ENCODE data around the gene RSPO3. TPM values are rescaled to one million over a fixed set of nuclear protein-coding genes. Genes with fewer than 3 reads are reported as not detected.

Gene RSPO3
- total and polyA plus RNA-seq, 9 of the 15 experiments (the other 6 are each of a cell fraction or from before 2014, with no cell fraction given): not detected

DNA sequence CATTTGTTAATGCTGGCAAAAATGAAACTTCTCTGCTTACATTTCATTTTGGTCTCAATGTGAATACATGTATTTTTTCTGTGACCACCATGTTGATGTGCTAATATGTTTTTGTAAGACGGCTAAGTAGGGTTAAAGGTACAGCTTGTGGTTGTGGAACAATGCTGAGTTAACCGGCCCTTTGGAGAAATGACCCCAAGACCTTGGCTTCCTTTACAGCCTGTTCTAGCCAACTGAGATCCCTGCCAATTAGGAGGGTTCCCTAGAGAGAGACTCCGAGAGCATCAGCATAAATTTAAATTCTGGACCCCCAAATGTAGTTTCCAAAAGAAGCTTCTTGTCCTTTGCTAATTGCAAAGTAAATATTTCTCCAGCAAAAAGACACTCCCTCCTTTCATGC, 44.4 kb downstream of the RSPO3 start:
- H3K36me3 ChIP-seq (ENCODE audit: control insufficient read depth, insufficient read depth, low read length): no peaks in the 10 kb centered on the region
- H3K4me1 ChIP-seq (replicated peaks in 1 of 2; ENCODE audit: control insufficient read depth in 2 of 2, insufficient read depth in 2 of 2, low read length in 2 of 2): no peaks in the 10 kb centered on the region
- no peak for DNase-seq (ENCODE audit: extremely low read depth in 1 of 4, low spot score in 3 of 4)
- H3K9ac ChIP-seq (ENCODE audit: insufficient read depth in 1 of 2, low read depth in 2 of 2, low read length in 2 of 2): no peak overlapping the region
- H3K27ac ChIP-seq (ENCODE audit: extremely low read depth, low read depth, low read length): no peak overlapping the region
- H2AFZ ChIP-seq (ENCODE audit: low read depth, low read length): no peak overlapping the region
- H3K4me2 ChIP-seq (ENCODE audit: insufficient read depth, low read length): no peak overlapping the region
- H3K27me3 ChIP-seq (ENCODE audit: control insufficient read depth in 2 of 2, insufficient read depth in 2 of 2, low read length in 2 of 2): no peaks in the 10 kb centered on the region
- BruUV-seq (replicated peaks): no TSS peak
- ATAC-seq: no peak
- ChIA-PET CTCF (ENCODE audit: low intra/inter-chr PET ratio) (no interaction called here), POLR2A (no interaction called here)
- in situ Hi-C loops (cut with MboI) (no loop called here), intact Hi-C loops (cut with micrococcal nuclease) (no loop called here)
- TF ChIP-seq KLF1 (tag; IDR thresholded peaks at IDR 0.05) (no peak), EHMT2 (IDR thresholded peaks at IDR 0.05) (no peak), RFX7 (CRISPR knock-in tag; IDR thresholded peaks at IDR 0.05) (no peak), ATF1 (CRISPR knock-in tag; IDR thresholded peaks at IDR 0.05) (no peak), ATF1 (tag; IDR thresholded peaks at IDR 0.05) (no peak), ZNF384 (IDR thresholded peaks at IDR 0.05; ENCODE audit: low read depth, low read length) (no peak), SRSF7 (optimal IDR thresholded peaks at IDR 0.05; ENCODE audit: low read depth, low read length) (no peak), HMG20B (CRISPR knock-in tag; IDR thresholded peaks at IDR 0.05) (no peak), ZNF212 (CRISPR knock-in tag; IDR thresholded peaks at IDR 0.05) (no peak), ZNF347 (CRISPR knock-in tag; IDR thresholded peaks at IDR 0.05; ENCODE audit: low read depth) (no peak), ZNF717 (CRISPR knock-in tag; IDR thresholded peaks at IDR 0.05) (no peak), XRCC4 (IDR thresholded peaks at IDR 0.05; ENCODE audit: extremely low read depth, insufficient read depth, insufficient read length) (no peak), ZNF76 (CRISPR knock-in tag; IDR thresholded peaks at IDR 0.05; ENCODE audit: borderline replicate concordance) (no peak)
- no peak for FAIRE-seq
- no peaks in the 10 kb centered on the region for H4K20me1 ChIP-seq (replicated peaks; ENCODE audit: control insufficient read depth, insufficient read depth, low read length)
- 0% methylated on average over 3 of the region's 3 CpGs for WGBS (ENCODE audit: insufficient coverage, low coverage, missing lambda C conversion rate)
- no peaks in the 10 kb centered on the region for H3K79me2 ChIP-seq (ENCODE audit: control insufficient read depth, insufficient read depth, low read length)
- no peak overlapping the region for H3K4me3 ChIP-seq
- H3K9me1 ChIP-seq (ENCODE audit: control insufficient read depth, insufficient read depth, low read length): no peaks in the 10 kb centered on the region
- no peaks in the 10 kb centered on the region for H3K9me3 ChIP-seq (replicated peaks; ENCODE audit: control insufficient read depth, insufficient read depth, low read depth, low read length)

Data from K562 (cell line).